OCI-LY1 (cell line): ENCODE results near the gene CPNE8.

ENCODE experiments used
- CTCF ChIP-seq: fragments of 200-600 bp; sonication (generic), shearing (Covaris generic); IDR thresholded peaks from 2 replicates; pipeline ENCODE4 v1.5.1; 2017; ENCODE audit warnings: mild to moderate bottlenecking, antibody characterized with exemption, low read length, moderate library complexity, mixed read lengths
- EZH2 ChIP-seq: fragments of 200-600 bp; sonication (generic), shearing (Covaris generic); IDR thresholded peaks from 2 replicates; pipeline ENCODE4 v1.8.0; 2017; ENCODE audit warnings: borderline replicate concordance, mixed run types, mild to moderate bottlenecking, antibody characterized with exemption, low read length, moderate library complexity, mixed read lengths

GRCh38 chr12:38886931-38887330 lies 18.5 kb downstream of the CPNE8 start:
- TF ChIP-seq CTCF, result no peak
- no peak for TF ChIP-seq EZH2
